Measurements from ENCODE around the gene SFR1.

GRCh38 chr10:104096692-104097091 lies 25.3 kb upstream of the SFR1 start:
- TF ChIP-seq, protein P1, sequence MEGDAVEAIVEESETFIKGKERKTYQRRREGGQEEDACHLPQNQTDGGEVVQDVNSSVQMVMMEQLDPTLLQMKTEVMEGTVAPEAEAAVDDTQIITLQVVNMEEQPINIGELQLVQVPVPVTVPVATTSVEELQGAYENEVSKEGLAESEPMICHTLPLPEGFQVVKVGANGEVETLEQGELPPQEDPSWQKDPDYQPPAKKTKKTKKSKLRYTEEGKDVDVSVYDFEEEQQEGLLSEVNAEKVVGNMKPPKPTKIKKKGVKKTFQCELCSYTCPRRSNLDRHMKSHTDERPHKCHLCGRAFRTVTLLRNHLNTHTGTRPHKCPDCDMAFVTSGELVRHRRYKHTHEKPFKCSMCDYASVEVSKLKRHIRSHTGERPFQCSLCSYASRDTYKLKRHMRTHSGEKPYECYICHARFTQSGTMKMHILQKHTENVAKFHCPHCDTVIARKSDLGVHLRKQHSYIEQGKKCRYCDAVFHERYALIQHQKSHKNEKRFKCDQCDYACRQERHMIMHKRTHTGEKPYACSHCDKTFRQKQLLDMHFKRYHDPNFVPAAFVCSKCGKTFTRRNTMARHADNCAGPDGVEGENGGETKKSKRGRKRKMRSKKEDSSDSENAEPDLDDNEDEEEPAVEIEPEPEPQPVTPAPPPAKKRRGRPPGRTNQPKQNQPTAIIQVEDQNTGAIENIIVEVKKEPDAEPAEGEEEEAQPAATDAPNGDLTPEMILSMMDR (conservative IDR thresholded peaks at IDR 0.05) = no peak
- TF ChIP-seq ZFX (IDR thresholded peaks at IDR 0.05) = no peak
